Neutrophil (primary cell): ENCODE results near the gene NLRX1.
"Not testable (repeated sequence)": the region's sequence is repeated elsewhere in the genome, so short reads cannot be mapped to it uniquely, and the experiment has no call there.

Source experiments
- H3K27ac ChIP-seq: fragments of 200-600 bp; sonication (generic); 2 replicates; pipeline ENCODE4 v1.5.1; 2016; ENCODE audit warnings: mild to moderate bottlenecking, moderate library complexity
- H3K27me3 ChIP-seq: fragments of 200-600 bp; sonication (generic); 2 replicates; pipeline ENCODE4 v1.6.0; 2016; ENCODE audit warnings: mild to moderate bottlenecking
- H3K36me3 ChIP-seq: fragments of 200-600 bp; sonication (generic); 2 replicates; pipeline ENCODE4 v1.5.1; 2017
- H3K4me1 ChIP-seq, 2 experiments: fragments of 200-600 bp in 1 of 2; sonication (generic) in 1 of 2; 1 replicate in 1 of 2; 2 replicates in 1 of 2; pipeline versions ENCODE4 v1.5.1 to v1.6.1; 2013 to 2016; ENCODE audit warnings: low read depth in 1 of 2, low read length in 1 of 2, mild to moderate bottlenecking in 1 of 2, moderate library complexity in 1 of 2; ENCODE audit not compliant: control insufficient read depth in 1 of 2, insufficient read depth in 1 of 2
- H3K4me3 ChIP-seq, 2 experiments: fragments of 200-600 bp in 1 of 2; sonication (generic) in 1 of 2; 1 replicate in 1 of 2; 2 replicates in 1 of 2; pipeline ENCODE4 v1.5.1; 2013 to 2016; ENCODE audit warnings: low read depth in 1 of 2, low read length in 1 of 2, mild to moderate bottlenecking in 1 of 2, moderate library complexity in 1 of 2
- H3K9me3 ChIP-seq: fragments of 200-600 bp; sonication (generic); 2 replicates; pipeline ENCODE4 v1.5.1; 2016
- CTCF ChIP-seq: fragments of 200-600 bp; sonication (generic); IDR thresholded peaks from 2 replicates; pipeline ENCODE4 v1.5.1; 2016; ENCODE audit warnings: antibody characterized with exemption

NLRX1 gene

GRCh38 chr11:119222308-119222707, 53.8 kb downstream of the NLRX1 start:
- Histone ChIP-seq H3K27ac (peak overlapping the region; percentile 8), H3K27me3 (no peaks in the 10 kb centered on the region), H3K4me1 (peaks cover 0 to 6% of the 10 kb centered on the region in 2 experiments), H3K36me3 (peaks cover 5% of the 10 kb centered on the region), H3K9me3 (no peaks in the 10 kb centered on the region), H3K4me3 (no peak overlapping the region)
- no peak for TF ChIP-seq CTCF

- Histone ChIP-seq H3K4me3 (no peak overlapping the region), H3K27ac (no peak overlapping the region)
These were observed 54.4 kb downstream of the NLRX1 start for GRCh38 chr11:119222891-119223290.

DNA sequence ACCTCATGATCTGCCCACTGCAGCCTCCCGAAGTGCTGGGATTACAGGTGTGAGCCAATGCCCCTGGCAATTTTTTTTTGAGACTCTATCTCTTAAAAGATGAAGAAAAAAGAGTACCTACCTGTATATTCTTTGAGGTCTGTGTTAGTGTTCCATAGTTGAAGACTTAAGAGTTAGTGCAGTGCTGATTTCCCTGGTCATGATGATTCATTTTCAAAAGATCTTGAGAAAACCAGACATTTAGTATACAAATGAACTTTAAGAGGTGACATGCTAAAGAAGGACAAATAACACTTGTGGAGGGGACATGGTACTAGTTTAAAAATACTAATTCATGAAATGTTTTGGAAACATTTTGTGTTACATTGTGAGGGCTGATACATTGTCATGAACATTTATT, 55.3 kb downstream of the NLRX1 start:
- H3K27me3 ChIP-seq, result no peaks in the 10 kb centered on the region

More at GRCh38 chr11:119222891-119223290, 54.4 kb downstream of the NLRX1 start:
- TF ChIP-seq CTCF, result no peak
- Histone ChIP-seq H3K9me3 (no peaks in the 10 kb centered on the region), H3K27me3 (no peaks in the 10 kb centered on the region), H3K4me1 (peaks cover 0 to 6% of the 10 kb centered on the region in 2 experiments), H3K36me3 (peaks cover 10% of the 10 kb centered on the region)

DNA sequence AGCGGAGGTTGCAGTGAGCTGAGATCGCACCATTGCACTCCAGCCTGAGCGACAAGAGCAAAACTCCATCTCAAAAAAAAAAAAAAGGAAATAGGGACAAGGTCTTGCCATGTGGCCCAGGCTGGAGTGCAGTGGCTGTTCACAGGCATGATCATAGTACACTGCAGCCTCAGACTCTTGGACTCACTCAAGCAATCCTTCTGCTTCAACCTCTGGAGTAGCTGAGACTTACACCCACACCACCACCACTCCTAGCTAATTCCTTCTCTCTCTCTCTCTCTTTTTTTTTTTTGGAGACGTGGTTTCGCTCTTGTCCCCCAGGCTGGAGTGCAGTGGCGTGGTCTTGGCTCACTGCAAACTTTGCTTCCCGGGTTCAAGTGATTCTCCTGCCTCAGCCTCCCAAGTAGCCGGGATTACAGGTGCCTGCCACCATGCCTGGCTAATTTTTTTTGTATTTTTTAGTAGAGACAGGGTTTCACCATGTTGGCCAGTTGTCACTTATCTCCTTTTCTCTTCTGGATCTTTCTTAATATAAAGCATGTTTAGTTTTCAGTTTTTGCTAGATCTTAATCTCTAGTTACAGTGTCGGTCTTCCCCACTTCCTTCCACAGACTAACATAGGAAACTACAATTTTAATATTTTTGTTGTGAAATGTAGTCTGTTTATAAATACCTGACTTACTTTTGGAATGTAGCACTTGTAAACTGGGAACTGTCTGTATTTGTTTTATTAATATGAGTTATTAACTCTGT, 60.2 kb downstream of the NLRX1 start:
- not testable (repeated sequence) for H3K9me3 ChIP-seq, H3K27me3 ChIP-seq, H3K4me1 ChIP-seq, H3K4me3 ChIP-seq
- Histone ChIP-seq H3K36me3 (peaks cover 31% of the 10 kb centered on the region), H3K27ac (peak overlapping the region; percentile 24)

More for the DNA sequence above, 55.3 kb downstream of the NLRX1 start:
- peaks cover 14% of the 10 kb centered on the region for H3K36me3 ChIP-seq
- TF ChIP-seq CTCF, result no peak
- H3K27ac ChIP-seq, result no peak overlapping the region
- no peak overlapping the region for H3K4me3 ChIP-seq
- H3K9me3 ChIP-seq, result no peaks in the 10 kb centered on the region
- peaks cover 0 to 6% of the 10 kb centered on the region in 2 experiments for H3K4me1 ChIP-seq

DNA sequence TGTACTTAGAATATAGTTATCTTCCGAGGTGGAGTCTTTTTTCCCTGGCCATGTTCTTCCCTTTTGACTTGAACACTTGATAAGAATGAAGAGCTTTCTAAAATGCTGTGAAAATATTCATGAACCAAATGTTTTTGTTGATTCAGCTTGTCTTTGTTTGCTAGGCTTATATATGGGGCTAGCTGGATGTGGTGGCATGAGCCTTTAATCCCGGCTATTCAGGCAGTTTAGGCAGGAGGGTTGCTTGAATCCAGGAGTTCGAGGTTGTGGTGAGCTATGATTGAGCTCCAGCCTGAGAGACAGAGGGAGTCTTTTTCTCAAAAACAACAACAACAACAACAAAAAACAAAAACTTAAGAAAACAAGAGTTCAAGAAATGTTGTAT, 60.8 kb downstream of the NLRX1 start:
- no peaks in the 10 kb centered on the region for H3K27me3 ChIP-seq
- no peaks in the 10 kb centered on the region for H3K4me1 ChIP-seq
- no peaks in the 10 kb centered on the region for H3K9me3 ChIP-seq
- H3K4me3 ChIP-seq, result no peak overlapping the region
- no peak for TF ChIP-seq CTCF
- H3K27ac ChIP-seq, result peak overlapping the region; percentile 24
- H3K36me3 ChIP-seq, result peaks cover 37% of the 10 kb centered on the region

GRCh38 chr11:119229741-119230140, 61.2 kb downstream of the NLRX1 start:
- no peaks in the 10 kb centered on the region for H3K4me1 ChIP-seq
- no peaks in the 10 kb centered on the region for H3K9me3 ChIP-seq
- peaks cover 42% of the 10 kb centered on the region for H3K36me3 ChIP-seq
- TF ChIP-seq CTCF, result no peak
- H3K27me3 ChIP-seq, result no peaks in the 10 kb centered on the region
- H3K27ac ChIP-seq, result peak overlapping the region; percentile 24
- no peak overlapping the region for H3K4me3 ChIP-seq
